DMS153 (cell line): ENCODE measurements around the gene CAMKK2.

Source experiments
- DNase-seq: peaks from one replicate; lab custom pipeline; 2025; lab: John Stamatoyannopoulos, UW

Gene CAMKK2

GRCh38 chr12:121191151-121191550, 105.4 kb downstream of the CAMKK2 start:
- no peak for DNase-seq

- DNase-seq = no peak
Observed at GRCh38 chr12:121190523-121191031, 105.9 kb downstream of the CAMKK2 start.

GRCh38 chr12:121189619-121190155, 106.8 kb downstream of the CAMKK2 start:
- no peak for DNase-seq

GRCh38 chr12:121189131-121189530, 107.4 kb downstream of the CAMKK2 start:
- no peak for DNase-seq

- no peak for DNase-seq
Observed at GRCh38 chr12:121188227-121188626, 108.3 kb downstream of the CAMKK2 start.
